Measurements from ENCODE around the gene SERINC5.

SERINC5 gene

GRCh38 chr5:80090884-80091166 lies 165.0 kb downstream of the SERINC5 start:
- no peak for DNase-seq

- peak; percentile 76 for DNase-seq
These were observed 172.6 kb downstream of the SERINC5 start for GRCh38 chr5:80083101-80083890.

GRCh38 chr5:80082731-80083100 lies 173.1 kb downstream of the SERINC5 start:
- DNase-seq: peak; percentile 78

- DNase-seq: no peak
These were observed 173.6 kb downstream of the SERINC5 start for GRCh38 chr5:80082281-80082680.

- DNase-seq: peak; percentile 95
These were observed 176.9 kb downstream of the SERINC5 start for GRCh38 chr5:80078921-80079320.

- peak; percentile 73 for DNase-seq
These were observed 178.7 kb downstream of the SERINC5 start for GRCh38 chr5:80077051-80077714.

- DNase-seq: no peak
These were observed 179.5 kb downstream of the SERINC5 start for GRCh38 chr5:80076131-80077050.

- DNase-seq: no peak
These were observed 183.5 kb downstream of the SERINC5 start for GRCh38 chr5:80072103-80073073.

- DNase-seq: no peak
These were observed 184.3 kb downstream of the SERINC5 start for GRCh38 chr5:80071510-80072021.

- no peak for DNase-seq
These were observed 185.4 kb downstream of the SERINC5 start for GRCh38 chr5:80070338-80071056.

- DNase-seq: no peak
These were observed 185.9 kb downstream of the SERINC5 start for GRCh38 chr5:80069918-80070318.

GRCh38 chr5:80069251-80069800 lies 186.5 kb downstream of the SERINC5 start:
- DNase-seq: no peak

- no peak for DNase-seq
These were observed 187.1 kb downstream of the SERINC5 start for GRCh38 chr5:80068775-80069174.

- no peak for DNase-seq
These were observed 187.6 kb downstream of the SERINC5 start for GRCh38 chr5:80068246-80068636.

GRCh38 chr5:80067531-80068245 lies 188.2 kb downstream of the SERINC5 start:
- no peak for DNase-seq

- no peak for DNase-seq
These were observed 188.8 kb downstream of the SERINC5 start for GRCh38 chr5:80067016-80067415.

GRCh38 chr5:80064124-80064523 lies 191.7 kb downstream of the SERINC5 start:
- no peak for DNase-seq

All from hematopoietic multipotent progenitor cell treated with erythropoietin and hydrocortisone succinate and interleukin-3 and kit ligand, for 8 days (in vitro differentiated cells).